Measurements from ENCODE around the gene BICDL1.

Gene BICDL1

GRCh38 chr12:120110550-120111501, 121.8 kb downstream of the BICDL1 start:
- H3K4me3 Mint-ChIP-seq: no peak overlapping the region
- no peaks in the 10 kb centered on the region for H3K9me3 Mint-ChIP-seq
- peaks cover 30% of the 10 kb centered on the region for H3K36me3 Mint-ChIP-seq (ENCODE audit: low read depth)
- no peak overlapping the region for H3K27ac Mint-ChIP-seq
- peaks cover 17% of the 10 kb centered on the region for H3K4me1 Mint-ChIP-seq
- TF ChIP-seq, protein P1, sequence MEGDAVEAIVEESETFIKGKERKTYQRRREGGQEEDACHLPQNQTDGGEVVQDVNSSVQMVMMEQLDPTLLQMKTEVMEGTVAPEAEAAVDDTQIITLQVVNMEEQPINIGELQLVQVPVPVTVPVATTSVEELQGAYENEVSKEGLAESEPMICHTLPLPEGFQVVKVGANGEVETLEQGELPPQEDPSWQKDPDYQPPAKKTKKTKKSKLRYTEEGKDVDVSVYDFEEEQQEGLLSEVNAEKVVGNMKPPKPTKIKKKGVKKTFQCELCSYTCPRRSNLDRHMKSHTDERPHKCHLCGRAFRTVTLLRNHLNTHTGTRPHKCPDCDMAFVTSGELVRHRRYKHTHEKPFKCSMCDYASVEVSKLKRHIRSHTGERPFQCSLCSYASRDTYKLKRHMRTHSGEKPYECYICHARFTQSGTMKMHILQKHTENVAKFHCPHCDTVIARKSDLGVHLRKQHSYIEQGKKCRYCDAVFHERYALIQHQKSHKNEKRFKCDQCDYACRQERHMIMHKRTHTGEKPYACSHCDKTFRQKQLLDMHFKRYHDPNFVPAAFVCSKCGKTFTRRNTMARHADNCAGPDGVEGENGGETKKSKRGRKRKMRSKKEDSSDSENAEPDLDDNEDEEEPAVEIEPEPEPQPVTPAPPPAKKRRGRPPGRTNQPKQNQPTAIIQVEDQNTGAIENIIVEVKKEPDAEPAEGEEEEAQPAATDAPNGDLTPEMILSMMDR (IDR thresholded peaks at IDR 0.05; ENCODE audit: unreplicated experiment in 3 of 3): no peak
- H3K27me3 Mint-ChIP-seq (ENCODE audit: low read depth): no peaks in the 10 kb centered on the region

DNA sequence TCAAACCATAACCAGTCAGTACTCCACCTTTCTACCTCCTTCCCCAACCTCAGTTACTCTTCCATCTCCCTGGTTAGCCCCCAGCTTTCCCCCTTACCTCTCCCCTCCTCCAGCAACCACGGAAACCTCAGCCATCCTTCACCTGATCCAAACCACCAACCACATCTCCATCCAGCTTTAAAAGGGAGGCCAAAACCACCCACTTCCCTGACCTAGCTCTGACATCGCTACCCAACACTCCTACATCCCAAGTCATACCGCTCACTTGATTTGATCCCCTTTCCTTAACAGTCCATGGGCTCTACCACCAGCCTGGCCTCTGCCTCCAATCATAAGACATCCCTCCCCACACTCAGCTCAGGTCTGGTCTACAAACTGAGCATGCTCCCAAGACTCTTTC, 126.0 kb downstream of the BICDL1 start:
- H3K27me3 Mint-ChIP-seq (ENCODE audit: low read depth): no peaks in the 10 kb centered on the region
- H3K27ac Mint-ChIP-seq: peak overlapping the region in 2 of 3 experiments; percentile 2 to 82
- H3K36me3 Mint-ChIP-seq (ENCODE audit: low read depth): peaks cover 21% of the 10 kb centered on the region
- H3K9me3 Mint-ChIP-seq: no peaks in the 10 kb centered on the region
- H3K4me1 Mint-ChIP-seq: peaks cover 46% of the 10 kb centered on the region
- TF ChIP-seq, protein P1 (IDR thresholded peaks at IDR 0.05; ENCODE audit: unreplicated experiment in 3 of 3): no peak
- peak overlapping the region; percentile 92 to 96 (median 94) for H3K4me3 Mint-ChIP-seq

DNA sequence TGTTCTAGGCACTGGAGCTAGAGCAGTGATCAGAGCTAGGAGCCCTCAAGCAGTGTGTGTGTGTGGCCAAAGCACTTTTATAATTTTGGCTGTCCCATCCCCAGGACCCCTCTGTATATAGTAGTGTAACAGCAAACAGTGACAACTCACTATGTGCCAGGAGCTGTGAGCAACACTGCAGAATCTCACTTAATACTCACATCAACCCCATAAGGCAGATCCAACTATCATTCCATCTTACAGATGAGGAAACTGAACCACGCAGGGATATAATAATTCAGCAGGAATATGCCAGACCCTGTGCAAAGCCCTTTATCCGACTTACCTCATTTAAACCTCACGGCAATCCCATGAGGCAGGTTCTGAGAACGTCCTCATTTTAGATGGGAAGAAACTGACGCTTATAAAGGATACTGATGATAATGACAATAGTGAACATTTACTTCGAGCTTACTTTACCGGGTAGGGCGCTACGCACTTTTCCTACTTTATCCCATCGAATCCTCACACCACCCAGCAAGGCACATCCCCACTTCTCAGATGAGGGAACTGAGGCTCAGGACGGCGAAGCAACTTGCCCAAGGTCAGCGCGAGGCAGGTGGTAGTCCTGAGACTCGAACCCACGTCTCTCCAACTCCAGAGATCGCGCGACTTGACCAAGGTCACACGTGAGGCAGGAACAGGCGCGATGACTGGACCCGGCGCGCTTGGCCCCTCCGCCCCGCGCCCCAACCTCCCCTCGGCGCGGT, 126.8 kb downstream of the BICDL1 start:
- Mint-ChIP-seq H3K27me3 (ENCODE audit: low read depth) (no peaks in the 10 kb centered on the region), H3K4me1 (peaks cover 46% of the 10 kb centered on the region), H3K9me3 (no peaks in the 10 kb centered on the region), H3K27ac (peak overlapping the region; percentile 2 to 82 (median 29)), H3K4me3 (peak overlapping the region; percentile 92 to 96 (median 94)), H3K36me3 (ENCODE audit: low read depth) (peaks cover 21% of the 10 kb centered on the region)
- TF ChIP-seq, protein P1 (IDR thresholded peaks at IDR 0.05; ENCODE audit: unreplicated experiment in 3 of 3): no peak

GRCh38 chr12:120116441-120116791, 127.4 kb downstream of the BICDL1 start, which contains the start of gene RAB35:
TSS of gene RAB35 (minus strand) at chr12:120116753. CDS start at chr12:120116650, 103 bp downstream.
- Mint-ChIP-seq H3K27me3 (ENCODE audit: low read depth) (no peaks in the 10 kb centered on the region), H3K9me3 (no peaks in the 10 kb centered on the region), H3K27ac (peak within 1 kb of the TSS; percentile 29 to 87 (median 82)), H3K4me1 (peaks cover 46% of the 10 kb centered on the region), H3K4me3 (peak within 1 kb of the TSS; percentile 92 to 96 (median 94)), H3K36me3 (ENCODE audit: low read depth) (peaks cover 21% of the 10 kb centered on the region)
- TF ChIP-seq, protein P1 (IDR thresholded peaks at IDR 0.05; ENCODE audit: unreplicated experiment in 3 of 3): no peak

- peaks cover 21% of the 10 kb centered on the region for H3K36me3 Mint-ChIP-seq (ENCODE audit: low read depth)
- H3K4me1 Mint-ChIP-seq: peaks cover 46% of the 10 kb centered on the region
- TF ChIP-seq, protein P1 (IDR thresholded peaks at IDR 0.05; ENCODE audit: unreplicated experiment in 3 of 3): no peak
- no peaks in the 10 kb centered on the region for H3K9me3 Mint-ChIP-seq
- peak overlapping the region; percentile 86 to 92 (median 90) for H3K4me3 Mint-ChIP-seq
- H3K27me3 Mint-ChIP-seq (ENCODE audit: low read depth): no peaks in the 10 kb centered on the region
- peak overlapping the region; percentile 29 to 87 (median 69) for H3K27ac Mint-ChIP-seq
Measured at GRCh38 chr12:120116792-120117651, 128.0 kb downstream of the BICDL1 start.

All from nephron (organoid).